HCT116 (cell line): ENCODE data around the gene FAM83E. TPM values are rescaled to one million over a fixed set of nuclear protein-coding genes. Genes with fewer than 3 reads are reported as not detected.

Experiments used
- ATAC-seq: fragments of 200-7000 bp; cut with Tn5 transposase; 2 replicates; pipeline ENCODE4 v1.9.1; 2020; ENCODE audit warnings: mild to moderate bottlenecking, moderate library complexity
- BruUV-seq: library from RNA; stranded (reverse); fragments of 400-500 nt; replicated peaks from 2 replicates; lab custom pipeline; 2021; lab: Mats Ljungman, UMichigan
- CTCF ChIA-PET: fragments of 300-600 bp; sonication (Branson Sonifier 250); formaldehyde crosslinking; loops from one replicate; lab custom pipeline; 2021; ENCODE audit warnings: antibody characterized with exemption; lab: Charles Lee
- POLR2A ChIA-PET: fragments of 300-600, 350-600 bp; sonication (Branson Sonifier 250); formaldehyde crosslinking; loops from one replicate; lab custom pipeline; 2021; ENCODE audit warnings: antibody characterized with exemption; lab: Charles Lee
- RAD21 ChIA-PET, 2 experiments: fragments of 300-600 bp; sonication (Branson Sonifier 250); formaldehyde crosslinking; loops; one replicate each; lab custom pipeline; 2023; ENCODE audit warnings: low total read pairs in 2 of 2; ENCODE audit not compliant: uncharacterized antibody in 2 of 2, unreplicated experiment in 2 of 2, low non-redundant PET in 1 of 2; lab: Charles Lee
- DNase-seq: peaks from one replicate; pipeline ENCODE4 v3.0.0-alpha.2; 2010; ENCODE audit warnings: low read depth, low spot score
- H2AFZ ChIP-seq: fragments of 200-600 bp; shearing (Covaris generic), sonication (generic); 2 replicates; pipeline ENCODE4 v1.6.1; 2017; ENCODE audit warnings: low read depth, mixed run types, mixed read lengths, antibody characterized with exemption, low read length; ENCODE audit not compliant: poor library complexity, severe bottlenecking
- H3K27ac ChIP-seq: 2 replicates; pipeline ENCODE4 v1.5.1; 2012; ENCODE audit warnings: low read depth, low read length
- H3K27me3 ChIP-seq: fragments of 200-600 bp; sonication (generic); 2 replicates; pipeline ENCODE4 v1.6.1; 2016; ENCODE audit warnings: mixed run types, low read length, mixed read lengths; ENCODE audit not compliant: insufficient read depth
- H3K36me3 ChIP-seq, 2 experiments: fragments of 200-500 bp in 1 of 2; fragments of 200-600 bp in 1 of 2; sonication (Bioruptor generic) in 1 of 2; sonication (generic) in 1 of 2; 2 replicates each; pipeline versions ENCODE4 v1.5.1 to v1.6.1; 2014 to 2016; ENCODE audit warnings: low read length in 2 of 2, inconsistent platforms in 1 of 2, mixed read lengths in 1 of 2, mixed run types in 1 of 2; ENCODE audit not compliant: insufficient read depth in 2 of 2, control insufficient read depth in 1 of 2
- H3K4me1 ChIP-seq, 2 experiments: fragments of 200-600 bp in 1 of 2; sonication (generic) in 1 of 2; 2 replicates each; pipeline versions ENCODE4 v1.5.1 to v1.6.1; 2012 to 2017; ENCODE audit warnings: low read length in 2 of 2, inconsistent platforms in 1 of 2, mild to moderate bottlenecking in 1 of 2, mixed read lengths in 1 of 2, mixed run types in 1 of 2, moderate library complexity in 1 of 2; ENCODE audit not compliant: insufficient read depth in 2 of 2, control insufficient read depth in 1 of 2
- H3K4me2 ChIP-seq: fragments of 200-600 bp; sonication (generic); 2 replicates; pipeline ENCODE4 v1.6.1; 2017; ENCODE audit warnings: mixed run types, low read length, mixed read lengths
- H3K4me3 ChIP-seq, 2 experiments: fragments of 200-600 bp in 1 of 2; sonication (generic) in 1 of 2; replicated peaks in 1 of 2; 2 replicates each; pipeline ENCODE4 v1.5.1; 2011 to 2016; ENCODE audit warnings: low read length in 2 of 2, control low read depth in 1 of 2, low read depth in 1 of 2, mild to moderate bottlenecking in 1 of 2, mixed read lengths in 1 of 2, mixed run types in 1 of 2
- H3K79me2 ChIP-seq: fragments of 200-600 bp; sonication (generic); 2 replicates; pipeline ENCODE4 v1.6.1; 2017; ENCODE audit warnings: mild to moderate bottlenecking, mixed run types, low read length, moderate library complexity, mixed read lengths; ENCODE audit not compliant: insufficient read depth
- H3K9ac ChIP-seq: fragments of 200-600 bp; sonication (generic); 2 replicates; pipeline ENCODE4 v1.6.1; 2016; ENCODE audit warnings: low read length, mixed read lengths
- H3K9me2 ChIP-seq: fragments of 200-600 bp; sonication (generic), shearing (Covaris generic); 2 replicates; pipeline ENCODE4 v1.6.1; 2017; ENCODE audit warnings: mixed run types, mild to moderate bottlenecking, moderate library complexity; ENCODE audit not compliant: insufficient read depth
- H3K9me3 ChIP-seq, 2 experiments: fragments of 200-500 bp in 1 of 2; fragments of 200-600 bp in 1 of 2; sonication (Bioruptor generic) in 1 of 2; sonication (generic) in 1 of 2; 2 replicates each; pipeline ENCODE4 v1.6.1; 2014 to 2017; ENCODE audit warnings: low read length in 2 of 2, mixed read lengths in 2 of 2, inconsistent platforms in 1 of 2, low read depth in 1 of 2, mild to moderate bottlenecking in 1 of 2, mixed run types in 1 of 2, moderate library complexity in 1 of 2; ENCODE audit not compliant: control insufficient read depth in 1 of 2, insufficient read depth in 1 of 2
- H4K20me1 ChIP-seq: fragments of 200-600 bp; sonication (generic), shearing (Covaris generic); 2 replicates; pipeline ENCODE4 v1.6.1; 2017; ENCODE audit warnings: mixed run types, mild to moderate bottlenecking, moderate library complexity; ENCODE audit not compliant: insufficient read depth
- CEBPB ChIP-seq: IDR thresholded peaks from 2 replicates; pipeline ENCODE4 v1.6.1; 2012; ENCODE audit warnings: low read depth
- EGR1 ChIP-seq: IDR thresholded peaks from 2 replicates; pipeline ENCODE4 v1.6.1; 2012; ENCODE audit warnings: low read depth
- EZH2 ChIP-seq: fragments of 200-600 bp; sonication (generic); IDR thresholded peaks from 2 replicates; pipeline ENCODE4 v1.6.1; 2017; ENCODE audit warnings: antibody characterized with exemption, mixed run types
- EZH2phosphoT487 ChIP-seq: fragments of 200-600 bp; IDR thresholded peaks from 2 replicates; pipeline ENCODE4 v1.6.1; 2018; ENCODE audit warnings: antibody characterized with exemption, borderline replicate concordance
- FOSL1 ChIP-seq: IDR thresholded peaks from 2 replicates; pipeline ENCODE4 v1.6.1; 2012; ENCODE audit warnings: low read depth
- JUND ChIP-seq: IDR thresholded peaks from 2 replicates; pipeline ENCODE4 v1.6.1; 2012
- MAX ChIP-seq: IDR thresholded peaks from 2 replicates; pipeline ENCODE4 v1.6.1; 2012
- POLR2AphosphoS5 ChIP-seq: IDR thresholded peaks from 2 replicates; pipeline ENCODE4 v1.6.1; 2011; ENCODE audit warnings: mild to moderate bottlenecking, low read depth, low read length, moderate library complexity
- RAD21 ChIP-seq: IDR thresholded peaks from 2 replicates; pipeline ENCODE4 v1.6.1; 2012; ENCODE audit warnings: low read depth, mild to moderate bottlenecking
- SIN3A ChIP-seq: IDR thresholded peaks from 2 replicates; pipeline ENCODE4 v1.6.1; 2012; ENCODE audit warnings: low read depth
- SP1 ChIP-seq: IDR thresholded peaks from 2 replicates; pipeline ENCODE4 v1.6.1; 2012; ENCODE audit warnings: low read depth
- SRF ChIP-seq: IDR thresholded peaks from 2 replicates; pipeline ENCODE4 v1.6.1; 2012; ENCODE audit warnings: low read depth
- YY1 ChIP-seq: IDR thresholded peaks from 2 replicates; pipeline ENCODE4 v1.6.1; 2011; ENCODE audit warnings: low read length, low read depth, moderate library complexity, mild to moderate bottlenecking; ENCODE audit not compliant: insufficient replicate concordance; ENCODE audit errors: extremely low read depth
- ZBTB33 ChIP-seq: IDR thresholded peaks from 2 replicates; pipeline ENCODE4 v1.6.1; 2011; ENCODE audit warnings: mild to moderate bottlenecking, low read length, moderate library complexity; ENCODE audit not compliant: insufficient replicate concordance; ENCODE audit errors: extremely low read depth
- ZFX ChIP-seq: fragments of 450-650 bp; IDR thresholded peaks from 2 replicates; pipeline ENCODE4 v1.6.1; 2017
- ZNF274 ChIP-seq: fragments of 200-500 bp; sonication (Bioruptor generic); IDR thresholded peaks from 2 replicates; pipeline ENCODE4 v1.6.1; 2014; ENCODE audit warnings: mild to moderate bottlenecking, low read depth, low read length, inconsistent platforms
- intact Hi-C: fragments of 100-400 bp; cut with micrococcal nuclease; formaldehyde crosslinking; loops from 2 replicates; pipeline ENCODE4 v1.10.0; 2022
- total RNA-seq: library from RNA; stranded (reverse); gene quantifications from one replicate; pipeline ENCODE4 v1.2.1, GENCODE V29; 2021; ENCODE audit not compliant: unreplicated experiment
- TF ChIP-seq, protein P1 (sequence below): IDR thresholded peaks from 2 replicates; pipeline ENCODE4 v1.6.1; 2012; ENCODE audit warnings: low read depth
- TF ChIP-seq, protein P2 (sequence below), 3 experiments: fragments of 200-600 bp in 1 of 3; sonication (generic) in 1 of 3; IDR thresholded peaks in 2 of 3; conservative IDR thresholded peaks in 1 of 3; 2 replicates each; pipeline ENCODE4 v1.5.1; 2012 to 2017; ENCODE audit warnings: low read depth in 2 of 3, low read length in 2 of 3, antibody characterized with exemption in 1 of 3, borderline replicate concordance in 1 of 3, control low read depth in 1 of 3, mild to moderate bottlenecking in 1 of 3, mixed read lengths in 1 of 3, mixed run types in 1 of 3, moderate library complexity in 1 of 3; ENCODE audit not compliant: insufficient read depth in 1 of 3

The FAM83E gene
- total RNA-seq, 1 experiment from 2014 or later: 6.8 TPM

GRCh38 chr19:48611872-48612271 lies 3.0 kb downstream of the FAM83E start:
- no TSS peak for BruUV-seq
- POLR2A ChIA-PET: no interaction called here
- RAD21 ChIA-PET: no interaction called here
- no peak for DNase-seq
- Histone ChIP-seq H3K27ac (no peak overlapping the region), H3K36me3 (peaks cover 9 to 18% of the 10 kb centered on the region in 2 experiments; a peak in 3 of 4 replicates), H3K4me2 (no peak overlapping the region), H3K9me3 (no peaks in the 10 kb centered on the region), H4K20me1 (peaks cover 17% of the 10 kb centered on the region; the same call in 1 of the 2 replicates), H3K9ac (no peak overlapping the region), H2AFZ (no peak overlapping the region), H3K4me3 (no peak overlapping the region), H3K4me1 (peaks cover 24 to 44% of the 10 kb centered on the region in 2 experiments), H3K27me3 (no peaks in the 10 kb centered on the region), H3K79me2 (peaks cover 14% of the 10 kb centered on the region), H3K9me2 (no peaks in the 10 kb centered on the region)
- no peak for ATAC-seq
- intact Hi-C loops: no loop called here
- no peak for TF ChIP-seq EZH2
- TF ChIP-seq JUND: no peak
- TF ChIP-seq, protein P1, sequence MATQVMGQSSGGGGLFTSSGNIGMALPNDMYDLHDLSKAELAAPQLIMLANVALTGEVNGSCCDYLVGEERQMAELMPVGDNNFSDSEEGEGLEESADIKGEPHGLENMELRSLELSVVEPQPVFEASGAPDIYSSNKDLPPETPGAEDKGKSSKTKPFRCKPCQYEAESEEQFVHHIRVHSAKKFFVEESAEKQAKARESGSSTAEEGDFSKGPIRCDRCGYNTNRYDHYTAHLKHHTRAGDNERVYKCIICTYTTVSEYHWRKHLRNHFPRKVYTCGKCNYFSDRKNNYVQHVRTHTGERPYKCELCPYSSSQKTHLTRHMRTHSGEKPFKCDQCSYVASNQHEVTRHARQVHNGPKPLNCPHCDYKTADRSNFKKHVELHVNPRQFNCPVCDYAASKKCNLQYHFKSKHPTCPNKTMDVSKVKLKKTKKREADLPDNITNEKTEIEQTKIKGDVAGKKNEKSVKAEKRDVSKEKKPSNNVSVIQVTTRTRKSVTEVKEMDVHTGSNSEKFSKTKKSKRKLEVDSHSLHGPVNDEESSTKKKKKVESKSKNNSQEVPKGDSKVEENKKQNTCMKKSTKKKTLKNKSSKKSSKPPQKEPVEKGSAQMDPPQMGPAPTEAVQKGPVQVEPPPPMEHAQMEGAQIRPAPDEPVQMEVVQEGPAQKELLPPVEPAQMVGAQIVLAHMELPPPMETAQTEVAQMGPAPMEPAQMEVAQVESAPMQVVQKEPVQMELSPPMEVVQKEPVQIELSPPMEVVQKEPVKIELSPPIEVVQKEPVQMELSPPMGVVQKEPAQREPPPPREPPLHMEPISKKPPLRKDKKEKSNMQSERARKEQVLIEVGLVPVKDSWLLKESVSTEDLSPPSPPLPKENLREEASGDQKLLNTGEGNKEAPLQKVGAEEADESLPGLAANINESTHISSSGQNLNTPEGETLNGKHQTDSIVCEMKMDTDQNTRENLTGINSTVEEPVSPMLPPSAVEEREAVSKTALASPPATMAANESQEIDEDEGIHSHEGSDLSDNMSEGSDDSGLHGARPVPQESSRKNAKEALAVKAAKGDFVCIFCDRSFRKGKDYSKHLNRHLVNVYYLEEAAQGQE: no peak
- no peak for TF ChIP-seq CEBPB
- TF ChIP-seq EZH2phosphoT487: no peak
- no peak for TF ChIP-seq FOSL1
- TF ChIP-seq YY1: no peak
- TF ChIP-seq EGR1: no peak
- no peak for TF ChIP-seq MAX
- no peak for TF ChIP-seq SRF
- no peak for TF ChIP-seq ZBTB33
- TF ChIP-seq SP1: no peak
- no peak for TF ChIP-seq ZNF274
- TF ChIP-seq POLR2AphosphoS5: no peak
- TF ChIP-seq, protein P2, sequence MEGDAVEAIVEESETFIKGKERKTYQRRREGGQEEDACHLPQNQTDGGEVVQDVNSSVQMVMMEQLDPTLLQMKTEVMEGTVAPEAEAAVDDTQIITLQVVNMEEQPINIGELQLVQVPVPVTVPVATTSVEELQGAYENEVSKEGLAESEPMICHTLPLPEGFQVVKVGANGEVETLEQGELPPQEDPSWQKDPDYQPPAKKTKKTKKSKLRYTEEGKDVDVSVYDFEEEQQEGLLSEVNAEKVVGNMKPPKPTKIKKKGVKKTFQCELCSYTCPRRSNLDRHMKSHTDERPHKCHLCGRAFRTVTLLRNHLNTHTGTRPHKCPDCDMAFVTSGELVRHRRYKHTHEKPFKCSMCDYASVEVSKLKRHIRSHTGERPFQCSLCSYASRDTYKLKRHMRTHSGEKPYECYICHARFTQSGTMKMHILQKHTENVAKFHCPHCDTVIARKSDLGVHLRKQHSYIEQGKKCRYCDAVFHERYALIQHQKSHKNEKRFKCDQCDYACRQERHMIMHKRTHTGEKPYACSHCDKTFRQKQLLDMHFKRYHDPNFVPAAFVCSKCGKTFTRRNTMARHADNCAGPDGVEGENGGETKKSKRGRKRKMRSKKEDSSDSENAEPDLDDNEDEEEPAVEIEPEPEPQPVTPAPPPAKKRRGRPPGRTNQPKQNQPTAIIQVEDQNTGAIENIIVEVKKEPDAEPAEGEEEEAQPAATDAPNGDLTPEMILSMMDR (IDR thresholded peaks at IDR 0.05 in 2 of 3, conservative IDR thresholded peaks at IDR 0.05 in 1 of 3; ENCODE audit: borderline replicate concordance in 1 of 3, insufficient read depth in 1 of 3, low read depth in 2 of 3, low read length in 2 of 3): no peak
- TF ChIP-seq SIN3A: no peak
- TF ChIP-seq RAD21: no peak
- TF ChIP-seq ZFX: no peak
- CTCF ChIA-PET: no interaction called here
